Activated CD8-positive, alpha-beta T cell treated with anti-CD3 and anti-CD28 coated beads, Interleukin-2, amount 10 ng/mL, durations not matched to agents 7 days and 5 days (primary cell): Measurements from ENCODE around the gene GNRH2. TPM values are rescaled to one million over a fixed set of nuclear protein-coding genes. Genes with fewer than 3 reads are reported as not detected.

Source experiments
- ATAC-seq: fragments of 150-1000 bp; cut with Tn5 transposase; one replicate; pipeline ENCODE4 v1.10.0; 2021; ENCODE audit warnings: moderate library complexity
- CTCF ChIA-PET: fragments of 350-600 bp; sonication (Branson Sonifier 250); formaldehyde crosslinking; loops from one replicate; lab custom pipeline; 2021; ENCODE audit warnings: antibody characterized with exemption; lab: Charles Lee
- POLR2A ChIA-PET: fragments of 350-600 bp; sonication (Branson Sonifier 250); formaldehyde crosslinking; loops from one replicate; lab custom pipeline; 2021; ENCODE audit warnings: antibody characterized with exemption; lab: Charles Lee
- DNase-seq: peaks from one replicate; pipeline ENCODE4 v3.0.0-alpha.2; 2020
- H3K27ac Mint-ChIP-seq: one replicate; pipeline ENCODE4 v1.8.0; 2021; ENCODE audit warnings: mild to moderate bottlenecking, mixed read lengths
- H3K27me3 Mint-ChIP-seq: one replicate; pipeline ENCODE4 v1.8.0; 2021; ENCODE audit warnings: low read depth, mixed read lengths
- H3K36me3 Mint-ChIP-seq: one replicate; pipeline ENCODE4 v1.8.0; 2021; ENCODE audit warnings: low read depth, mixed read lengths
- H3K4me1 Mint-ChIP-seq: one replicate; pipeline ENCODE4 v1.8.0; 2021; ENCODE audit warnings: low read depth, mixed read lengths
- H3K4me3 Mint-ChIP-seq: one replicate; pipeline ENCODE4 v1.8.0; 2021; ENCODE audit warnings: mild to moderate bottlenecking, mixed read lengths
- H3K9me3 Mint-ChIP-seq: one replicate; pipeline ENCODE4 v1.8.0; 2022; ENCODE audit warnings: mixed read lengths; ENCODE audit not compliant: insufficient read depth
- total RNA-seq, 2 experiments: library from RNA; stranded (reverse); gene quantifications; one replicate each; pipeline ENCODE4 v1.2.3, GENCODE V29; 2021

Gene GNRH2
- total RNA-seq, 2 experiments from 2014 or later = 1.5 to 1.7 TPM

DNA sequence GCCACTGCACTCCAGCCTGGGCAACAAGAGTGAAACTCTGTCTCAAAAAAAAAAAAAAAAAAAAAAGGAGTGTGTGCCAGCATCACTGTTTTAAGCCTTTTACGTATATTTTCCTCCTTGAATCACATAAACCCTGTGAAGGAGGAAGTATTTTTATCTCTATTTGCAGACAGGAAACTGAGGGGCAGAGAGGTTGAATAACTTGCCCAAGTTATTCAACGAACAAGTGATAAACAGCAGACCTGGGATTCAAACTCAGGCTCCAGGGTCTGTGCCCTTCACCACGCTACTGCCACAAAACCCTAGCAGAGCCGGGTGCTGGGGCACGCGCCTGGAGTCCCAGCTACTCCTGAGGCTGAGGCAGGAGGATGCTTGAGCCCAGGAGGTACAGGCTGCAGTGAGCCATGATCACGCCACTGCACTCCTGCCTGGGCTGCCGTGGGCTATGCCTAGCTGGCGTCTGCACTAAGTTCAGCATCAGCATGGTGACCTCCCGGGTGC lies 50.5 kb downstream of the GNRH2 start:
- H3K36me3 Mint-ChIP-seq = no peaks in the 10 kb centered on the region
- H3K9me3 Mint-ChIP-seq = no peaks in the 10 kb centered on the region
- ChIA-PET POLR2A (no interaction called here), CTCF (no interaction called here)
- DNase-seq (no peak), ATAC-seq (peak; percentile 36)
- no peak overlapping the region for H3K27ac Mint-ChIP-seq
- H3K4me1 Mint-ChIP-seq = peaks cover 24% of the 10 kb centered on the region
- H3K4me3 Mint-ChIP-seq = no peak overlapping the region
- H3K27me3 Mint-ChIP-seq = peaks cover 25% of the 10 kb centered on the region

GRCh38 chr20:3094848-3095629 lies 51.6 kb downstream of the GNRH2 start:
- ChIA-PET CTCF (no interaction called here), POLR2A (no interaction called here)
- Mint-ChIP-seq H3K9me3 (no peaks in the 10 kb centered on the region), H3K27ac (no peak overlapping the region), H3K4me1 (peaks cover 22% of the 10 kb centered on the region), H3K27me3 (peaks cover 22% of the 10 kb centered on the region), H3K36me3 (no peaks in the 10 kb centered on the region), H3K4me3 (no peak overlapping the region)
- no peak for DNase-seq
- ATAC-seq = no peak

Other genes with a start within 250 kb of the GNRH2 start
- under 1 TPM; 0.11 to 0.26 TPM for gene CPXM1, start 243.0 kb upstream of the GNRH2 start, total RNA-seq
- gene C20orf141, start 228.6 kb upstream of the GNRH2 start, total RNA-seq = not detected
- not detected for gene TMEM239, start 227.3 kb upstream of the GNRH2 start, total RNA-seq
- 10 to 100 TPM; 17.3 to 17.9 TPM for gene PCED1A, start 203.0 kb upstream of the GNRH2 start, total RNA-seq
- gene VPS16, start 202.9 kb upstream of the GNRH2 start, total RNA-seq = 10 to 100 TPM; 47.0 to 55.2 TPM
- gene PTPRA, start 170.1 kb upstream of the GNRH2 start, total RNA-seq = 10 to 100 TPM; 58.5 to 60.9 TPM
- gene MRPS26, start 2.4 kb downstream of the GNRH2 start, total RNA-seq = 10 to 100 TPM; 37.4 to 38.9 TPM
- not detected for gene OXT, start 28.0 kb downstream of the GNRH2 start, total RNA-seq
- not detected for gene AVP, start 41.1 kb downstream of the GNRH2 start, total RNA-seq
- 10 to 100 TPM; 19.6 to 20.2 TPM for gene FASTKD5, start 116.2 kb downstream of the GNRH2 start, total RNA-seq
- gene UBOX5, start 116.2 kb downstream of the GNRH2 start, total RNA-seq = 1 to 10 TPM; 7.0 to 7.4 TPM
- under 1 TPM; 0.42 to 0.53 TPM for gene LZTS3, start 129.9 kb downstream of the GNRH2 start, total RNA-seq
- 10 to 100 TPM; 49.0 to 54.4 TPM for gene DDRGK1, start 161.1 kb downstream of the GNRH2 start, total RNA-seq
- gene ITPA, start 165.9 kb downstream of the GNRH2 start, total RNA-seq = 10 to 100 TPM; 53.2 to 60.7 TPM
- 1 to 10 TPM; 1.6 to 2.8 TPM for gene SLC4A11, start 195.6 kb downstream of the GNRH2 start, total RNA-seq